K562 (cell line): Measurements from ENCODE around the gene NUP188. TPM values are rescaled to one million over a fixed set of nuclear protein-coding genes. Genes with fewer than 3 reads are reported as not detected.

Source experiments
- HMG20B ChIP-seq: fragments of 250-450 bp; sonication (Bioruptor Pico); IDR thresholded peaks from 2 replicates; pipeline ENCODE4 v1.5.0; 2021; ENCODE audit warnings: mild to moderate bottlenecking
- KLF10 ChIP-seq: fragments of 250-450 bp; sonication (Bioruptor Pico); IDR thresholded peaks from 2 replicates; pipeline ENCODE4 v1.6.1; 2021; ENCODE audit warnings: matching md5 sums
- NCOR1 ChIP-seq: fragments of 450-650 bp; IDR thresholded peaks from 2 replicates; pipeline ENCODE4 v1.6.1; 2016; ENCODE audit warnings: mild to moderate bottlenecking, moderate library complexity
- NFIX ChIP-seq: fragments of 250-450 bp; sonication (Bioruptor Pico); IDR thresholded peaks from 2 replicates; pipeline ENCODE4 v1.4.0; 2020; ENCODE audit warnings: low read depth, mild to moderate bottlenecking, moderate library complexity
- NR2C1 ChIP-seq, 2 experiments: fragments of 450-650 bp; IDR thresholded peaks; 2 replicates each; pipeline ENCODE4 v1.6.1; 2017; ENCODE audit warnings: mild to moderate bottlenecking in 2 of 2, antibody characterized with exemption in 1 of 2, inconsistent platforms in 1 of 2, missing compliant biosample characterization in 1 of 2, missing genetic modification characterization in 1 of 2
- NR2F6 ChIP-seq: fragments of 450-650 bp; formaldehyde crosslinking; IDR thresholded peaks from 2 replicates; pipeline ENCODE4 v1.4.0; 2020; ENCODE audit warnings: mild to moderate bottlenecking
- RUNX1 ChIP-seq: sonication (generic); IDR thresholded peaks from 2 replicates; pipeline ENCODE4 v1.6.1; 2016; ENCODE audit warnings: antibody characterized with exemption, low read depth
- TFAM ChIP-seq: fragments of 250-450 bp; sonication (Bioruptor Pico); conservative IDR thresholded peaks from 2 replicates; pipeline ENCODE4 v1.5.0; 2021; ENCODE audit warnings: mild to moderate bottlenecking, moderate library complexity
- TOE1 ChIP-seq, 2 experiments: fragments of 450-650 bp in 1 of 2; sonication (generic) in 1 of 2; formaldehyde crosslinking in 1 of 2; IDR thresholded peaks; 2 replicates each; pipeline versions ENCODE4 v1.7.1 to v1.8.0; 2016 to 2022; ENCODE audit warnings: borderline replicate concordance in 2 of 2, mild to moderate bottlenecking in 2 of 2, antibody characterized with exemption in 1 of 2, inconsistent platforms in 1 of 2, low read depth in 1 of 2, missing genetic modification reagents in 1 of 2, moderate library complexity in 1 of 2
- ZBED1 ChIP-seq: IDR thresholded peaks from 2 replicates; pipeline ENCODE4 v1.6.1; 2014
- ZNF23 ChIP-seq: fragments of 250-450 bp; sonication (Bioruptor Pico); IDR thresholded peaks from 2 replicates; pipeline ENCODE4 v1.4.0; 2020; ENCODE audit warnings: mild to moderate bottlenecking
- polyA plus RNA-seq, 8 experiments: library from polyadenylated mRNA; depleted of rRNA in 4 of 8; stranded (reverse) in 5 of 8; unstranded in 3 of 8; fragments of >200 nt; fragmentation: Nextera tagmentation in 2 of 8; fragmentation: Illumina TruSeq in 1 of 8; extraction: Ambion mirVana in 2 of 8; extraction: Trizol in 1 of 8; gene quantifications; 2 replicates each; pipeline versions ENCODE4 v1.2.1 to v1.2.3, GENCODE V29; 2011 to 2014; ENCODE audit warnings: inconsistent platforms in 1 of 8, missing spikeins in 1 of 8
- total RNA-seq, 7 experiments: library from RNA; depleted of rRNA in 6 of 7; stranded (reverse); fragments of >200 nt in 6 of 7; fragmentation: Illumina TruSeq in 2 of 7; extraction: Trizol in 2 of 7; gene quantifications; 2 replicates each; pipeline versions ENCODE4 v1.2.1 to v1.2.3, GENCODE V29; 2011 to 2021; ENCODE audit warnings: low replicate concordance in 1 of 7
- TF ChIP-seq, protein P1 (sequence below), 2 experiments: fragments of 450-650 bp; formaldehyde crosslinking in 1 of 2; IDR thresholded peaks; 2 replicates each; pipeline versions ENCODE4 v1.4.0 to v1.6.1; 2014 to 2020; ENCODE audit warnings: mild to moderate bottlenecking in 2 of 2, borderline replicate concordance in 1 of 2, low read depth in 1 of 2
- TF ChIP-seq, protein P2 (sequence below): fragments of 250-450 bp; sonication (Bioruptor Pico); IDR thresholded peaks from 2 replicates; pipeline ENCODE4 v1.8.0; 2021; ENCODE audit warnings: borderline replicate concordance, mild to moderate bottlenecking, moderate library complexity; ENCODE audit not compliant: poor library complexity, severe bottlenecking
- TF ChIP-seq, protein P3 (sequence below), 2 experiments: fragments of 450-650 bp; conservative IDR thresholded peaks; 2 replicates each; pipeline ENCODE4 v1.6.1; 2017; ENCODE audit warnings: mild to moderate bottlenecking in 2 of 2, moderate library complexity in 2 of 2

The NUP188 gene
- total and polyA plus RNA-seq, 9 of the 15 experiments (the other 6 are each of a cell fraction or from before 2014, with no cell fraction given), result 11.7 to 135 (median 70.6) TPM

DNA sequence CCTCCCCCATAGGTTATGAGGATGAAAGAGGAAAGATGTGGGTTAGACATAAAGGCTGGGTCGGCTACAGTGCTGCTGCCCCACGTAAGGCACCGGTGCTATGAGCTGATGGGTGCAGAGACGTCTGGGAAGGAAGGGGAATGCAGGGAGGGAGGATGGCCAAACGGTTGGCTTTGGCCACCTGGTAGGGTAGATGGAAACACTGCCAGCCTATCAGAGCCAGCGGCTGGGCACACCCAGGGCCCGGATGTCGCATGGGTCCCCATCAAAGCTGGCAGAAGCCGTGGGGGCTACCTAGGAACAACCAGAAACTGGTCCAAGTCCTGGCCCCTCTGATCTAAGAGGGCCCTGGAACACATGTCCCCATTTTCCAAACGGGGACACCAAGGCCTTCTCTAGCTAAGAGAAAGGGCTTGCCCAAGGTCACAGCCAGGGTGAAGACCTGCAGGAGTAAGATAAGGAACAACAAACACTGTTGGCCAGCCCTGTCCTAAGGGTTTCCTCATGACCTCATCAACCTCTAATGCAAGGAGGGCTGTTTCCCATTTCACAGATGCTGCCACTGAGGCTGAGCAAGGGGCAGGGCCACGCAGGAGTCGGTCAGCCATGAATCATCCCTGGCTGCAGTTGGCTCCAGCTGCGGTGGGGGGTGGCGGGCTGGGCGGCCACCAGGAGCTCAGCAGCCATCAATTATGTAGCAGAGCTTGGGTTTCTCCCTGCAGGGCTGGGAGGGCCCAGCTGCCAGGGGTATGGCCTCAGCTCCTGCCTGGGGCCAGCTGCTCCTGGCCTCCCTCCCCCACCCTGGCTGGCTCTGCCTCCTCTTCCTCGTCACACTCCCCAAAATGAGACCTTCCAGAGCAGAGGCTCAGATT lies 75.8 kb downstream of the NUP188 start (continued):
- TF ChIP-seq, protein P1, sequence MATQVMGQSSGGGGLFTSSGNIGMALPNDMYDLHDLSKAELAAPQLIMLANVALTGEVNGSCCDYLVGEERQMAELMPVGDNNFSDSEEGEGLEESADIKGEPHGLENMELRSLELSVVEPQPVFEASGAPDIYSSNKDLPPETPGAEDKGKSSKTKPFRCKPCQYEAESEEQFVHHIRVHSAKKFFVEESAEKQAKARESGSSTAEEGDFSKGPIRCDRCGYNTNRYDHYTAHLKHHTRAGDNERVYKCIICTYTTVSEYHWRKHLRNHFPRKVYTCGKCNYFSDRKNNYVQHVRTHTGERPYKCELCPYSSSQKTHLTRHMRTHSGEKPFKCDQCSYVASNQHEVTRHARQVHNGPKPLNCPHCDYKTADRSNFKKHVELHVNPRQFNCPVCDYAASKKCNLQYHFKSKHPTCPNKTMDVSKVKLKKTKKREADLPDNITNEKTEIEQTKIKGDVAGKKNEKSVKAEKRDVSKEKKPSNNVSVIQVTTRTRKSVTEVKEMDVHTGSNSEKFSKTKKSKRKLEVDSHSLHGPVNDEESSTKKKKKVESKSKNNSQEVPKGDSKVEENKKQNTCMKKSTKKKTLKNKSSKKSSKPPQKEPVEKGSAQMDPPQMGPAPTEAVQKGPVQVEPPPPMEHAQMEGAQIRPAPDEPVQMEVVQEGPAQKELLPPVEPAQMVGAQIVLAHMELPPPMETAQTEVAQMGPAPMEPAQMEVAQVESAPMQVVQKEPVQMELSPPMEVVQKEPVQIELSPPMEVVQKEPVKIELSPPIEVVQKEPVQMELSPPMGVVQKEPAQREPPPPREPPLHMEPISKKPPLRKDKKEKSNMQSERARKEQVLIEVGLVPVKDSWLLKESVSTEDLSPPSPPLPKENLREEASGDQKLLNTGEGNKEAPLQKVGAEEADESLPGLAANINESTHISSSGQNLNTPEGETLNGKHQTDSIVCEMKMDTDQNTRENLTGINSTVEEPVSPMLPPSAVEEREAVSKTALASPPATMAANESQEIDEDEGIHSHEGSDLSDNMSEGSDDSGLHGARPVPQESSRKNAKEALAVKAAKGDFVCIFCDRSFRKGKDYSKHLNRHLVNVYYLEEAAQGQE (IDR thresholded peaks at IDR 0.05; ENCODE audit: borderline replicate concordance), result no peak
- TF ChIP-seq, protein P1 (CRISPR knock-in tag; IDR thresholded peaks at IDR 0.05; ENCODE audit: low read depth), result no peak
- TF ChIP-seq KLF10 (CRISPR knock-in tag) (no peak), RUNX1 (no peak), NFIX (CRISPR knock-in tag) (no peak), TOE1 (IDR thresholded peaks at IDR 0.05; ENCODE audit: borderline replicate concordance) (peak; percentile 48; the same call in 1 of the 2 replicates), TOE1 (CRISPR knock-in tag; IDR thresholded peaks at IDR 0.05; ENCODE audit: borderline replicate concordance, low read depth) (no peak), NR2C1 (IDR thresholded peaks at IDR 0.05) (peak; percentile 66), NR2C1 (tag; IDR thresholded peaks at IDR 0.05) (peak; percentile 66), NCOR1 (peak; percentile 80), ZBED1 (no peak), NR2F6 (no peak), ZNF23 (CRISPR knock-in tag) (no peak), TFAM (no peak), HMG20B (CRISPR knock-in tag) (no peak)
- TF ChIP-seq, protein P2, sequence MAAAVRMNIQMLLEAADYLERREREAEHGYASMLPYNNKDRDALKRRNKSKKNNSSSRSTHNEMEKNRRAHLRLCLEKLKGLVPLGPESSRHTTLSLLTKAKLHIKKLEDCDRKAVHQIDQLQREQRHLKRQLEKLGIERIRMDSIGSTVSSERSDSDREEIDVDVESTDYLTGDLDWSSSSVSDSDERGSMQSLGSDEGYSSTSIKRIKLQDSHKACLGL (CRISPR knock-in tag), result no peak
- TF ChIP-seq, protein P3, sequence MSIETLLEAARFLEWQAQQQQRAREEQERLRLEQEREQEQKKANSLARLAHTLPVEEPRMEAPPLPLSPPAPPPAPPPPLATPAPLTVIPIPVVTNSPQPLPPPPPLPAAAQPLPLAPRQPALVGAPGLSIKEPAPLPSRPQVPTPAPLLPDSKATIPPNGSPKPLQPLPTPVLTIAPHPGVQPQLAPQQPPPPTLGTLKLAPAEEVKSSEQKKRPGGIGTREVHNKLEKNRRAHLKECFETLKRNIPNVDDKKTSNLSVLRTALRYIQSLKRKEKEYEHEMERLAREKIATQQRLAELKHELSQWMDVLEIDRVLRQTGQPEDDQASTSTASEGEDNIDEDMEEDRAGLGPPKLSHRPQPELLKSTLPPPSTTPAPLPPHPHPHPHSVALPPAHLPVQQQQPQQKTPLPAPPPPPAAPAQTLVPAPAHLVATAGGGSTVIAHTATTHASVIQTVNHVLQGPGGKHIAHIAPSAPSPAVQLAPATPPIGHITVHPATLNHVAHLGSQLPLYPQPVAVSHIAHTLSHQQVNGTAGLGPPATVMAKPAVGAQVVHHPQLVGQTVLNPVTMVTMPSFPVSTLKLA (conservative IDR thresholded peaks at IDR 0.05), result peak in 1 of 2 experiments; percentile 59; a peak in 1 of 4 replicates
